GM10248 (cell line): ENCODE measurements around the gene ADGRG4.

Experiments
- CTCF ChIA-PET: fragments of 300-600 bp; sonication (Branson Sonifier 250); formaldehyde crosslinking; extraction: SDS; loops from one replicate; lab custom pipeline; 2021; ENCODE audit warnings: antibody characterized with exemption; lab: Yijun Ruan, JAX
- POLR2A ChIA-PET: fragments of 350-650 bp; sonication (Branson Sonifier 250); formaldehyde crosslinking; extraction: SDS; loops from one replicate; lab custom pipeline; 2020; ENCODE audit warnings: antibody characterized with exemption; lab: Yijun Ruan, JAX
- DNase-seq: peaks from one replicate; pipeline ENCODE4 v3.0.0; 2012; ENCODE audit errors: extremely low spot score
- CTCF ChIP-seq: IDR thresholded peaks from 2 replicates; pipeline ENCODE4 v1.5.1; 2012; ENCODE audit warnings: mild to moderate bottlenecking, low read depth; ENCODE audit errors: extremely low read depth, missing control alignments, control extremely low read depth

Gene ADGRG4

GRCh38 chrX:136456133-136456532 is 155.4 kb downstream of the ADGRG4 start:
- TF ChIP-seq CTCF, result no peak
- ChIA-PET CTCF (no interaction called here), POLR2A (no interaction called here)
- no peak for DNase-seq

GRCh38 chrX:136457303-136457917 is 156.6 kb downstream of the ADGRG4 start:
- no peak for TF ChIP-seq CTCF
- POLR2A ChIA-PET, result no interaction called here
- CTCF ChIA-PET, result no interaction called here
- DNase-seq, result no peak

GRCh38 chrX:136464589-136464988 is 163.8 kb downstream of the ADGRG4 start:
- ChIA-PET CTCF (interaction anchor here (1.4 kb wide), 1 partner anchor 12 kb away, joined by 5 read pairs; no protein-coding TSS in a partner anchor), POLR2A (no interaction called here)
- no peak for TF ChIP-seq CTCF
- DNase-seq, result no peak
